HFFc6 (cell line): ENCODE results near the gene SFTPA2. TPM values are rescaled to one million over a fixed set of nuclear protein-coding genes. Genes with fewer than 3 reads are reported as not detected.
"Not testable (repeated sequence)": the region's sequence is repeated elsewhere in the genome, so short reads cannot be mapped to it uniquely, and the experiment has no call there.

Experiments used
- DNase-seq: peaks from one replicate; pipeline ENCODE4 v3.0.0-alpha.2; 2018
- H3K27ac Mint-ChIP-seq: 2 replicates; pipeline ENCODE4 v1.8.0; 2020; ENCODE audit warnings: mild to moderate bottlenecking, mixed read lengths
- H3K27me3 Mint-ChIP-seq: 2 replicates; pipeline ENCODE4 v1.8.0; 2021; ENCODE audit warnings: mild to moderate bottlenecking, moderate library complexity, mixed read lengths; ENCODE audit not compliant: insufficient read depth
- H3K36me3 Mint-ChIP-seq: 2 replicates; pipeline ENCODE4 v1.8.0; 2021; ENCODE audit warnings: low read depth, mixed read lengths
- H3K4me1 Mint-ChIP-seq: 2 replicates; pipeline ENCODE4 v1.8.0; 2020; ENCODE audit warnings: low read depth, mixed read lengths
- H3K4me3 Mint-ChIP-seq: 2 replicates; pipeline ENCODE4 v1.8.0; 2020; ENCODE audit warnings: mild to moderate bottlenecking, moderate library complexity, mixed read lengths
- H3K9me3 Mint-ChIP-seq: 2 replicates; pipeline ENCODE4 v1.8.0; 2020; ENCODE audit warnings: mild to moderate bottlenecking, mixed read lengths
- CTCF ChIP-seq: fragments of 200-600 bp; sonication (generic); IDR thresholded peaks from 2 replicates; pipeline ENCODE4 v1.5.0; 2021; ENCODE audit warnings: antibody characterized with exemption, mild to moderate bottlenecking
- total RNA-seq, 6 experiments: library from RNA; stranded (reverse); fragmentation: NEBNext Ultra II Directional; extraction: Animal tissue kit (Norgen Biotek cat#: 25700); gene quantifications; 2 replicates in 1 of 6; 3 replicates in 5 of 6; pipeline ENCODE4 v1.2.3, GENCODE V29; 2021

The SFTPA2 gene
- total RNA-seq, 6 experiments from 2014 or later, result not detected

DNA sequence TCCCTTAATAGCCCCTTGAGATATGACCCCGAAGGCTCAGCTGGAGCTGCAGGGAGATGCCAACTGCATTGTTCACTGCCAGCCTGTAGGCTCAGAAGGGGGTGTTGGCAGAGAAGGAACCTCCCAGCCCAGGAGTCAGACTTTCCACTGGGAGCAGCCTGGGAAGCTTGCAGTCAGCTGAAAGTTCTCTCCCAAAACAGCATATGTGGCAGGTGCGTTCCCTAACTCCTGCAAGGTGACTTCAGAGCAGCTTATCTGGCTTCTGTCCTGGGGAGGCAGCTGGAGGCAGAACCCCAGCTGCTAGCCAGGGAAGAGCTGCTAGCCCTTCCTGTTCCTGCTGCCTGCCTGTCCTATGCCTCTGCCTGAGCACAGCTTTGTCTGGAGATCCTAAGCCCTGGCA lies 8.1 kb downstream of the SFTPA2 start:
- H3K27me3 Mint-ChIP-seq, result peaks cover 36% of the 10 kb centered on the region
- no peak overlapping the region for H3K27ac Mint-ChIP-seq
- no peak for DNase-seq
- H3K9me3 Mint-ChIP-seq, result no peaks in the 10 kb centered on the region; the same call in 1 of the 2 replicates
- no peaks in the 10 kb centered on the region for H3K36me3 Mint-ChIP-seq
- H3K4me3 Mint-ChIP-seq, result no peak overlapping the region
- H3K4me1 Mint-ChIP-seq, result no peaks in the 10 kb centered on the region
- no peak for TF ChIP-seq CTCF

GRCh38 chr10:79547973-79548372 lies 12.2 kb downstream of the SFTPA2 start:
- Mint-ChIP-seq H3K27me3 (peaks cover 41% of the 10 kb centered on the region), H3K4me3 (no peak overlapping the region), H3K27ac (no peak overlapping the region), H3K9me3 (peaks cover 9% of the 10 kb centered on the region; the same call in 1 of the 2 replicates), H3K36me3 (no peaks in the 10 kb centered on the region), H3K4me1 (no peaks in the 10 kb centered on the region)
- no peak for DNase-seq
- TF ChIP-seq CTCF, result no peak

GRCh38 chr10:79547128-79547527 lies 13.1 kb downstream of the SFTPA2 start:
- H3K4me1 Mint-ChIP-seq, H3K9me3 Mint-ChIP-seq, H3K4me3 Mint-ChIP-seq, H3K27ac Mint-ChIP-seq, H3K36me3 Mint-ChIP-seq, DNase-seq: not testable (repeated sequence)
- peaks cover 39% of the 10 kb centered on the region for H3K27me3 Mint-ChIP-seq

GRCh38 chr10:79544926-79545659 lies 15.1 kb downstream of the SFTPA2 start:
- not testable (repeated sequence) for H3K36me3 Mint-ChIP-seq, H3K4me1 Mint-ChIP-seq, DNase-seq, H3K27ac Mint-ChIP-seq, H3K4me3 Mint-ChIP-seq, H3K9me3 Mint-ChIP-seq
- H3K27me3 Mint-ChIP-seq, result peaks cover 27% of the 10 kb centered on the region

GRCh38 chr10:79544408-79544807 lies 15.8 kb downstream of the SFTPA2 start:
- H3K4me3 Mint-ChIP-seq, DNase-seq, H3K4me1 Mint-ChIP-seq, H3K36me3 Mint-ChIP-seq, H3K9me3 Mint-ChIP-seq, H3K27ac Mint-ChIP-seq: not testable (repeated sequence)
- H3K27me3 Mint-ChIP-seq, result peaks cover 27% of the 10 kb centered on the region

DNA sequence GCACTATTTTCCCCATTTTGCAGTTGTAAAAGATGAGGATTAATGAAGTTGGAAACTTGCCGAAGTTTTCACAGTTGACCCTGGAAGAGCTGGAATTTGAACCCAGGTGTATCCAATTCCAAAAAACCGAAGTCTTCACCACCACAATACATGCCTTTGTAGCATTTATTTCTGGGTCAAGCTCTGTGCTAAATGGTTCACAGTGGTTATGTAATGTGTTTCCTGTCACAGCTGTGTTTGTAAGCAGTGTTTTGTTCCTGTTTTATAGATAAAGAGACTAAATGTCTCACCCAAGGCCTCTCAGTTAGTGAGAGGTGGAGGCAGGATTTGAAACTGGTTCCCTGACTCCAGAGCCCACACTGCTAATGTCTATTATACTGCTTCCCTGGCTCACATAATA lies 17.6 kb downstream of the SFTPA2 start:
- no peaks in the 10 kb centered on the region for H3K36me3 Mint-ChIP-seq
- peaks cover 9% of the 10 kb centered on the region; the same call in 1 of the 2 replicates for H3K9me3 Mint-ChIP-seq
- H3K27me3 Mint-ChIP-seq, result peaks cover 18% of the 10 kb centered on the region
- TF ChIP-seq CTCF, result no peak
- H3K27ac Mint-ChIP-seq, result no peak overlapping the region
- DNase-seq, result no peak
- H3K4me3 Mint-ChIP-seq, result no peak overlapping the region
- H3K4me1 Mint-ChIP-seq, result no peaks in the 10 kb centered on the region

GRCh38 chr10:79540930-79541329 lies 19.3 kb downstream of the SFTPA2 start:
- peak; percentile 26 for DNase-seq
- H3K4me3 Mint-ChIP-seq, H3K27ac Mint-ChIP-seq, H3K9me3 Mint-ChIP-seq, H3K4me1 Mint-ChIP-seq, H3K27me3 Mint-ChIP-seq, H3K36me3 Mint-ChIP-seq: not testable (repeated sequence)

DNA sequence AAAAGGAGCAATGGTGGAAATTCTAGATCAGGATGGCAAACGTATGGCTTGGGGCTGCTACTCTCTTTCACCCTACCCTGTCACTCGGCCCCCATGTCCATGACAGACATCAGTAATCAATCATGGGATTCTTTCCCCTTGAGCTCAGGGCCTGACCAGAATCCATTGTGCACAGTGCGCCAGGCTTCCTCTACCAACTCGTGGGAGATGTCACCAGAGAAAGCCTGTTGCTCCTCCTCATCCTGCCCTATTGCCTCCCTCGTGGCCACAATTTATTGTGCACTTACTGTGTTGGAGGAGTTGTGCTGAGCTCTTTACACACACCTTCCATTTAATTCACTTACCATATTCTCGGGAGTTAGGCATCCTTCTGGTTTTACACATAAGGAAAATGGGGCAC lies 21.9 kb downstream of the SFTPA2 start:
- H3K27ac Mint-ChIP-seq, H3K9me3 Mint-ChIP-seq, H3K4me1 Mint-ChIP-seq, H3K36me3 Mint-ChIP-seq, H3K27me3 Mint-ChIP-seq, DNase-seq, H3K4me3 Mint-ChIP-seq: not testable (repeated sequence)

DNA sequence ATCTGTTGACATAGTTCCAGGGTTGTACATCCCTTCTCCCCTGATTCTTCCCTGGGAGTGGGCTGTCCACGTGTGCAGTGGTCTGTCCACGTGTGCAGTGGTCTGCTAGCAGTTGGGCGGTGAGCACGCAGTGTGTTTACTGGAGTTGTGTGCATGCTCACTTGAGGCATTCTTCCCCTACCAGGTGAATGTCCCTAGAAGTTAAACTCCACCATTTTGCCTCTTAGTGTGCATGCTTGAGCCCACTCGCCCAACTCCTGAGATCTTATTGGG lies 26.4 kb downstream of the SFTPA2 start:
- not testable (repeated sequence) for H3K4me3 Mint-ChIP-seq, H3K27ac Mint-ChIP-seq, H3K4me1 Mint-ChIP-seq, H3K36me3 Mint-ChIP-seq, H3K27me3 Mint-ChIP-seq, DNase-seq, H3K9me3 Mint-ChIP-seq

DNA sequence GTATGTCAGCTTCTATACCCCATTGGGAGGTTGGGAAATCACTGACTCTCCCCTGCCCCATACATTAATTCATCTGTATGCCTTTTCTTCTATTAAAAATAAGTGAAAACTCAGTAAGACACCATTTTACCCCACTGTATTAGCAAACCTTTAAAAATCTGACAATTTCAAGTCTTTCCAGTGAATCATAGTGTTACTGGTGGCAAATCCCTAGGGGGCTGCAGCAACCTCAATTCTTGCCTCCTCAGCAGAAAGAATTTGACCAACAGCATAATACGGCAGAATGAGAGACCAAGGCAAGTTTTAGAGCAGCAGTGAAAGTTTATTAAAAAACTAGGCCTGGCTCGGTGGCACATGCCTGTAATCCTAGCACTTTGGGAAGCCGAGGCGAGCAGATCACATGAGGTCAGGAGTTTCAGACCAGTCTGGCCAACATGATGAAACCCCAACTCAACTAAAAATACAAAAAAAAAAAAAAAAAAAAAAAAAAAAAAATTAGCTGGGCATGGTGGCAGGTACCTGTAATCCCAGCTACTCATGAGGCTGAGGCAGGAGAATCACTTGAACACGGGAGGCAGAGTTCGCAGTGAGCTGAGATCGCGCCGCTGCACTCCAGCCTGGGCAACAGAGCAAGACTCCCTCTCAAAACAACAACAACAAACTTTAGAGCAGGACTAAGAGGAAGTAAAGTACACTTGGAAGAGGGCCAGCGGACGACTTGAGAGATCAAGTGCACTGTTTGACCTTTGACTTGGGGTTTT lies 26.9 kb downstream of the SFTPA2 start:
- H3K4me3 Mint-ChIP-seq, H3K9me3 Mint-ChIP-seq, H3K27me3 Mint-ChIP-seq, H3K27ac Mint-ChIP-seq, H3K4me1 Mint-ChIP-seq, H3K36me3 Mint-ChIP-seq, DNase-seq: not testable (repeated sequence)

- H3K36me3 Mint-ChIP-seq, DNase-seq, H3K4me1 Mint-ChIP-seq, H3K9me3 Mint-ChIP-seq, H3K27ac Mint-ChIP-seq, H3K4me3 Mint-ChIP-seq, H3K27me3 Mint-ChIP-seq: not testable (repeated sequence)
Observed at GRCh38 chr10:79528261-79528660, 31.9 kb downstream of the SFTPA2 start.
